ENCODE measurements around the gene LGI4.

Gene LGI4

DNA sequence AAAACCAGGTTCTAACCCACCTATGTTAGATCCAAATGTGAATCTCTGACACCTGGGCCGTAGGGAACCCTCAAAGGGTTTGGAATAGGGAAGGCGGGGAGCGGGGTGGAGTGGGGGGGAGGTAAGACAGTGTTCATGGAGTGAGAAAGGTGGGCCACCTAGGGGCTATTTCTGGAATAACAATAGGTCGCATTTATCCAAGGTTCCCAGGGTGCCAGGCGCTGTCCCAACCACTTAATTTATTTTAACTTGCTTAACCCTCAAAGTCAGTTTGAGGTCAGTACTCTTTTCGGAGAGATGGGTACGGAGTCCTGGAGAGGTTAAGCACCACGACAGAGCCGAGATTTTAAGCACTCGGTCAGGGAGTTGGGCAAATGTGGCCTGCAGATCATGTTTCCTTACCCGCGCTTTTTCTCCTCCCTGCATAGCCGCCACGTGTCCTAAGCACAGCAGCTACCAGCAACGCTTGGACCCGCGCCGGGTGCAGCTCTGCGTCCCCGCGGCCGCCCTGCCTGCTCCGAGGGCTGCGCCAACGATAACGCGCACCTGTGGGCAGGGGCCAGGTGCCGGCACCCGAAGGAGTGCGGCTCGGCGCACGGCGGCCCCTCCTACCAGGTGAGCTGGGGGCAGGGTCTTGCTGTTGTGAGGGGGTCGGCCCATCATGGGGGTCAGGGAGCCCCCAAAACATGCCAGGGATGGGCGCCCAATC lies 44.2 kb downstream of the LGI4 start:
- Histone ChIP-seq H3K27ac (ENCODE audit: low read depth, low read length) (no peak overlapping the region; the same call in 1 of the 2 replicates), H3K9me2 (replicated peaks; ENCODE audit: insufficient read depth, low read length) (no peaks in the 10 kb centered on the region), H3K79me2 (ENCODE audit: insufficient read depth, low read length) (no peaks in the 10 kb centered on the region), H3K9me3 (ENCODE audit: insufficient read depth, low read length) (no peaks in the 10 kb centered on the region), H2AFZ (ENCODE audit: low read depth, low read length, severe bottlenecking) (peak overlapping the region; percentile 89), H3K4me2 (ENCODE audit: low read depth, low read length, poor library complexity, severe bottlenecking) (peak overlapping the region; percentile 52), H3K27me3 (ENCODE audit: low read length) (no peaks in the 10 kb centered on the region), H3K4me3 (ENCODE audit: insufficient read depth, low read length, poor library complexity, severe bottlenecking) (no peak overlapping the region), H3F3A (ENCODE audit: insufficient read depth) (peaks cover 23% of the 10 kb centered on the region), H4K20me1 (ENCODE audit: low read depth, low read length) (no peaks in the 10 kb centered on the region), H3K9ac (ENCODE audit: low read length) (peak overlapping the region; percentile 39), H3K36me3 (ENCODE audit: low read length) (no peaks in the 10 kb centered on the region)
- TF ChIP-seq, protein P1, sequence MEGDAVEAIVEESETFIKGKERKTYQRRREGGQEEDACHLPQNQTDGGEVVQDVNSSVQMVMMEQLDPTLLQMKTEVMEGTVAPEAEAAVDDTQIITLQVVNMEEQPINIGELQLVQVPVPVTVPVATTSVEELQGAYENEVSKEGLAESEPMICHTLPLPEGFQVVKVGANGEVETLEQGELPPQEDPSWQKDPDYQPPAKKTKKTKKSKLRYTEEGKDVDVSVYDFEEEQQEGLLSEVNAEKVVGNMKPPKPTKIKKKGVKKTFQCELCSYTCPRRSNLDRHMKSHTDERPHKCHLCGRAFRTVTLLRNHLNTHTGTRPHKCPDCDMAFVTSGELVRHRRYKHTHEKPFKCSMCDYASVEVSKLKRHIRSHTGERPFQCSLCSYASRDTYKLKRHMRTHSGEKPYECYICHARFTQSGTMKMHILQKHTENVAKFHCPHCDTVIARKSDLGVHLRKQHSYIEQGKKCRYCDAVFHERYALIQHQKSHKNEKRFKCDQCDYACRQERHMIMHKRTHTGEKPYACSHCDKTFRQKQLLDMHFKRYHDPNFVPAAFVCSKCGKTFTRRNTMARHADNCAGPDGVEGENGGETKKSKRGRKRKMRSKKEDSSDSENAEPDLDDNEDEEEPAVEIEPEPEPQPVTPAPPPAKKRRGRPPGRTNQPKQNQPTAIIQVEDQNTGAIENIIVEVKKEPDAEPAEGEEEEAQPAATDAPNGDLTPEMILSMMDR (IDR thresholded peaks at IDR 0.05; ENCODE audit: insufficient read depth, low read length, poor library complexity, severe bottlenecking) = peak; percentile 59
- TF ChIP-seq EZH2phosphoT487 (conservative IDR thresholded peaks at IDR 0.05; ENCODE audit: low read length) = no peak

DNA sequence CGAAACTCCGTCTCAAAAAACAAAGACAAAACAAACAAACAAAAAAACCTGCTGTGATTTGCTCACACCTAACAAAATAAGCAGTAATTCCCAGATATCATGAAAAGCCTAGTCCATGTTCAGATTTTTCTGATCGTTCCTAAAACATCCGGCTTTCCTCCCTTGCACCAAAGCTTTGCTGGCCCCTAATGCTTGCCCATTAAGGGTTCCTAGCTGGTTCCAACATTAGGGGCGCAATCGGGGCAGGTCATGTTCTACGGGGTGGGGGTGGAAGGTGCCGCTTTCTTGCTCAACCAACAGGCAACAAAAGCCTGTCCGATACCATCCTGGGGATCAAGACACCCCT lies 44.7 kb downstream of the LGI4 start:
- no peaks in the 10 kb centered on the region for H3K9me2 ChIP-seq (replicated peaks; ENCODE audit: insufficient read depth, low read length)
- no peaks in the 10 kb centered on the region for H3K9me3 ChIP-seq (ENCODE audit: insufficient read depth, low read length)
- H2AFZ ChIP-seq (ENCODE audit: low read depth, low read length, severe bottlenecking) = peak overlapping the region; percentile 89
- H3K79me2 ChIP-seq (ENCODE audit: insufficient read depth, low read length) = no peaks in the 10 kb centered on the region
- peaks cover 28% of the 10 kb centered on the region for H3F3A ChIP-seq (ENCODE audit: insufficient read depth)
- H4K20me1 ChIP-seq (ENCODE audit: low read depth, low read length) = no peaks in the 10 kb centered on the region
- H3K27ac ChIP-seq (ENCODE audit: low read depth, low read length) = no peak overlapping the region; the same call in 1 of the 2 replicates
- no peaks in the 10 kb centered on the region for H3K36me3 ChIP-seq (ENCODE audit: low read length)
- H3K4me3 ChIP-seq (ENCODE audit: insufficient read depth, low read length, poor library complexity, severe bottlenecking) = no peak overlapping the region
- no peak for TF ChIP-seq EZH2phosphoT487 (conservative IDR thresholded peaks at IDR 0.05; ENCODE audit: low read length)
- H3K4me2 ChIP-seq (ENCODE audit: low read depth, low read length, poor library complexity, severe bottlenecking) = peak overlapping the region; percentile 52
- H3K27me3 ChIP-seq (ENCODE audit: low read length) = no peaks in the 10 kb centered on the region
- peak overlapping the region; percentile 39 for H3K9ac ChIP-seq (ENCODE audit: low read length)

DNA sequence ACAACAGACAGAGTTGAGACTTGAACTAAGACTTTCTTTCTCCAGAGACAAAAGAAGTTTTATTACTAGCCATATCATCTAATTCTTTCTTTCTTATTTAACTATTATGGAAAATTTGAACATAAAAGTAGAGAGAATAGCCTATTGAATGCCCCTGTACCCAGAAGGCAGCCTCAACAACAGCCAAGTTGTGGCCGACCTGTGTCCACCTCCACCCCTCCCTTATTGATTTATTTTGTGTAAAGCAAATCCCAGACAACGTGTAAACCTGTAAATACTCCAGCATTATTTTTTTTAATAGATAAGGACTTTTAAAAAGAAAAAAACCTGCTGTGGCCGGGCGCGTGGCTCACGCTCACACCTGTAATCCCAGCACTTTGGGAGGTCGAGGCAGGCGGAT lies 45.3 kb downstream of the LGI4 start:
- Histone ChIP-seq H3K27me3 (ENCODE audit: low read length) (no peaks in the 10 kb centered on the region), H3K4me3 (ENCODE audit: insufficient read depth, low read length, poor library complexity, severe bottlenecking) (no peak overlapping the region), H3K79me2 (ENCODE audit: insufficient read depth, low read length) (no peaks in the 10 kb centered on the region), H4K20me1 (ENCODE audit: low read depth, low read length) (no peaks in the 10 kb centered on the region), H3K9me3 (ENCODE audit: insufficient read depth, low read length) (no peaks in the 10 kb centered on the region), H3F3A (ENCODE audit: insufficient read depth) (peaks cover 25% of the 10 kb centered on the region), H2AFZ (ENCODE audit: low read depth, low read length, severe bottlenecking) (no peak overlapping the region), H3K9ac (ENCODE audit: low read length) (no peak overlapping the region), H3K4me2 (ENCODE audit: low read depth, low read length, poor library complexity, severe bottlenecking) (no peak overlapping the region), H3K9me2 (replicated peaks; ENCODE audit: insufficient read depth, low read length) (no peaks in the 10 kb centered on the region), H3K27ac (ENCODE audit: low read depth, low read length) (peak overlapping the region; percentile 24), H3K36me3 (ENCODE audit: low read length) (no peaks in the 10 kb centered on the region)
- TF ChIP-seq EZH2phosphoT487 (conservative IDR thresholded peaks at IDR 0.05; ENCODE audit: low read length) = no peak

DNA sequence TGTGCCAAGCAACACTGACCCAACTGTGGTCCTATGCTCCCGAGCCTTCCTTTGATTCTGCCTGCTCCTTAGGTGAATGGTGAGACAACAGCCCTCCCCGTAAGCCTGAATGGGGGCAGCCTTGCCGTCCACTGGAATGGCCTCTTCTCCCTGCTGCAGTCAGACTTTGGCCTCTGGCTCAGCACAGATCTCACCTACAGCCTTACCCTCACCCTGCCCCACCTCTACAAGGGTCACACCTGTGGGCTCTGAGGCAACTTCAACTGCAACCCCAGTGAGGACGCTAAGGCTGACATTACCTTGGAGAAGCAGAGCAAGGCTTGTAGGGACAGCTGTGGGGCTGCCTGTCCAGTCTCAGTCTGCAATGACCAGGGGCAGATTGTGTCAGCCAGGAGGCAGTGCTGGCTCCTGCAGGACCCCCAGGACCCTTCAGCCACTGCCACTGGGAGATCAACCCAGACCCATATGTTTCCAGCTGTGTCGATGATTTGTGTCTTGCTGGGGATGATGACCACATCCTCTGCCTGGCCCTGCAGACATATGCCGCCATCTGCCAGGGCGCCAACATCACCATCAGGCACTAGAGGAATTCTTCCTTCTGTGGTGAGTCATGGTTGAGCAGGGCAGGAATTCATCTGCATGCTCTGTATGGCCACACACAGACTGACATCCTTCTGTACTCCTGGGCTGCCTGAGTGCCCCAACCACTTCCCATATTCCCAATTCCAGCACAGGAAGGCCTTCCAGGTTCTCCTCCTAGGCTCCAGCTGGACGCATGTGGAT lies 46.5 kb downstream of the LGI4 start:
- Histone ChIP-seq H3F3A (ENCODE audit: insufficient read depth) (peaks cover 22% of the 10 kb centered on the region), H3K9me2 (replicated peaks; ENCODE audit: insufficient read depth, low read length) (no peaks in the 10 kb centered on the region), H3K9me3 (ENCODE audit: insufficient read depth, low read length) (no peaks in the 10 kb centered on the region), H2AFZ (ENCODE audit: low read depth, low read length, severe bottlenecking) (no peak overlapping the region), H4K20me1 (ENCODE audit: low read depth, low read length) (no peaks in the 10 kb centered on the region), H3K36me3 (ENCODE audit: low read length) (no peaks in the 10 kb centered on the region), H3K27me3 (ENCODE audit: low read length) (no peaks in the 10 kb centered on the region), H3K27ac (ENCODE audit: low read depth, low read length) (peak overlapping the region; percentile 25; the same call in 1 of the 2 replicates), H3K4me2 (ENCODE audit: low read depth, low read length, poor library complexity, severe bottlenecking) (no peak overlapping the region), H3K9ac (ENCODE audit: low read length) (no peak overlapping the region), H3K79me2 (ENCODE audit: insufficient read depth, low read length) (no peaks in the 10 kb centered on the region), H3K4me3 (ENCODE audit: insufficient read depth, low read length, poor library complexity, severe bottlenecking) (no peak overlapping the region)
- TF ChIP-seq, protein P1 (IDR thresholded peaks at IDR 0.05; ENCODE audit: insufficient read depth, low read length, poor library complexity, severe bottlenecking) = no peak
- no peak for TF ChIP-seq EZH2phosphoT487 (conservative IDR thresholded peaks at IDR 0.05; ENCODE audit: low read length)
